ENCODE results near the gene ZNF330. TPM values are rescaled to one million over a fixed set of nuclear protein-coding genes. Genes with fewer than 3 reads are reported as not detected.

Gene ZNF330
- total RNA-seq, 1 experiment from 2014 or later: 43.9 TPM

GRCh38 chr4:141248486-141248885 is 27.8 kb downstream of the ZNF330 start (continued):
- no peak for TF ChIP-seq CBFB (CRISPR knock-in tag; IDR thresholded peaks at IDR 0.05; ENCODE audit: low read depth)
- TF ChIP-seq ZBTB21 (CRISPR knock-in tag; IDR thresholded peaks at IDR 0.05; ENCODE audit: borderline replicate concordance): no peak
- no peak for TF ChIP-seq TCF7 (CRISPR knock-in tag; IDR thresholded peaks at IDR 0.05; ENCODE audit: low read depth)
- no peak for TF ChIP-seq MXD4 (CRISPR knock-in tag; IDR thresholded peaks at IDR 0.05; ENCODE audit: borderline replicate concordance)
- no peak for TF ChIP-seq TEAD1 (CRISPR knock-in tag; IDR thresholded peaks at IDR 0.05)
- no peak for TF ChIP-seq ZNF138 (CRISPR knock-in tag; conservative IDR thresholded peaks at IDR 0.05)
- no peak for TF ChIP-seq ZNF317 (CRISPR knock-in tag; IDR thresholded peaks at IDR 0.05; ENCODE audit: borderline replicate concordance, low read depth)
- TF ChIP-seq GRHL2 (CRISPR knock-in tag; IDR thresholded peaks at IDR 0.05; ENCODE audit: insufficient replicate concordance, severe bottlenecking): no peak
- TF ChIP-seq ZNF281 (CRISPR knock-in tag; IDR thresholded peaks at IDR 0.05): no peak
- no peak for TF ChIP-seq USF2 (CRISPR knock-in tag; IDR thresholded peaks at IDR 0.05)
- no peak for TF ChIP-seq EMX1 (CRISPR knock-in tag; IDR thresholded peaks at IDR 0.05)
- no peak for TF ChIP-seq ETV6 (CRISPR knock-in tag; IDR thresholded peaks at IDR 0.05)
- TF ChIP-seq CREM (CRISPR knock-in tag; IDR thresholded peaks at IDR 0.05): no peak

- ATAC-seq: peak; percentile 79
- CTCF ChIA-PET: interaction anchor here (0.8 to 1.3 kb wide), 2 partner anchors 18 to 21 kb away, joined by 3 read pairs; no protein-coding TSS in a partner anchor
- TF ChIP-seq ZBTB21 (CRISPR knock-in tag; IDR thresholded peaks at IDR 0.05; ENCODE audit: borderline replicate concordance) (no peak), IRF1 (CRISPR knock-in tag; IDR thresholded peaks at IDR 0.05) (no peak), ZNF281 (CRISPR knock-in tag; IDR thresholded peaks at IDR 0.05) (no peak), ZMAT4 (CRISPR knock-in tag; IDR thresholded peaks at IDR 0.05) (no peak), CREB1 (CRISPR knock-in tag; IDR thresholded peaks at IDR 0.05) (no peak), MAX (CRISPR knock-in tag; IDR thresholded peaks at IDR 0.05) (no peak), USF2 (CRISPR knock-in tag; IDR thresholded peaks at IDR 0.05) (no peak), ZNF317 (CRISPR knock-in tag; IDR thresholded peaks at IDR 0.05; ENCODE audit: borderline replicate concordance, low read depth) (no peak), E2F4 (CRISPR knock-in tag; IDR thresholded peaks at IDR 0.05; ENCODE audit: borderline replicate concordance, low read depth) (no peak), FOXK1 (CRISPR knock-in tag; IDR thresholded peaks at IDR 0.05) (no peak), NR2C2 (CRISPR knock-in tag; IDR thresholded peaks at IDR 0.05) (no peak), TEAD1 (CRISPR knock-in tag; IDR thresholded peaks at IDR 0.05) (no peak), KAT7 (CRISPR knock-in tag; IDR thresholded peaks at IDR 0.05; ENCODE audit: borderline replicate concordance) (no peak), SMAD3 (CRISPR knock-in tag; IDR thresholded peaks at IDR 0.05; ENCODE audit: borderline replicate concordance) (no peak), NR1H2 (CRISPR knock-in tag; IDR thresholded peaks at IDR 0.05) (no peak), FOXP4 (CRISPR knock-in tag; IDR thresholded peaks at IDR 0.05) (no peak)
These were observed 33.6 kb downstream of the ZNF330 start for GRCh38 chr4:141254326-141254725.

More at GRCh38 chr4:141254326-141254725, 33.6 kb downstream of the ZNF330 start:
- Mint-ChIP-seq H3K4me3 (no peak overlapping the region), H3K27ac (no peak overlapping the region), H3K9me3 (no peaks in the 10 kb centered on the region), H3K4me1 (no peaks in the 10 kb centered on the region), H3K27me3 (ENCODE audit: low read depth) (no peaks in the 10 kb centered on the region), H3K36me3 (no peaks in the 10 kb centered on the region)
- POLR2A ChIA-PET: no interaction called here
- DNase-seq (ENCODE audit: low spot score): peak; percentile 18
